Skeletal muscle satellite cell (primary cell): ENCODE results near the gene IL17RC. TPM values are rescaled to one million over a fixed set of nuclear protein-coding genes. Genes with fewer than 3 reads are reported as not detected.

ENCODE experiments used
- H3K27me3 ChIP-seq: 2 replicates; pipeline ENCODE4 v1.7.0; 2013; ENCODE audit warnings: low read length; ENCODE audit not compliant: control insufficient read depth, insufficient read depth
- H3K36me3 ChIP-seq: 2 replicates; pipeline ENCODE4 v1.7.0; 2013; ENCODE audit warnings: mild to moderate bottlenecking, control low read depth, low read length; ENCODE audit not compliant: insufficient read depth
- H3K4me1 ChIP-seq: 2 replicates; pipeline ENCODE4 v1.7.0; 2013; ENCODE audit warnings: low read length; ENCODE audit not compliant: control insufficient read depth, insufficient read depth
- H3K4me2 ChIP-seq: 2 replicates; pipeline ENCODE4 v1.7.0; 2013; ENCODE audit warnings: mild to moderate bottlenecking, low read length
- H3K4me3 ChIP-seq: 2 replicates; pipeline ENCODE4 v1.7.0; 2013; ENCODE audit warnings: low read length
- H3K9ac ChIP-seq: 2 replicates; pipeline ENCODE4 v1.7.0; 2013; ENCODE audit warnings: mild to moderate bottlenecking, low read depth, low read length, moderate library complexity
- H3K9me3 ChIP-seq: replicated peaks from 2 replicates; pipeline ENCODE4 v1.7.0; 2013; ENCODE audit warnings: mild to moderate bottlenecking, control low read depth, low read length
- small RNA-seq: library from RNA; depleted of rRNA; stranded (forward); fragments of <200 nt; gene quantifications from one replicate; pipeline ENCODE3, GENCODE V24; 2012

The IL17RC gene

DNA sequence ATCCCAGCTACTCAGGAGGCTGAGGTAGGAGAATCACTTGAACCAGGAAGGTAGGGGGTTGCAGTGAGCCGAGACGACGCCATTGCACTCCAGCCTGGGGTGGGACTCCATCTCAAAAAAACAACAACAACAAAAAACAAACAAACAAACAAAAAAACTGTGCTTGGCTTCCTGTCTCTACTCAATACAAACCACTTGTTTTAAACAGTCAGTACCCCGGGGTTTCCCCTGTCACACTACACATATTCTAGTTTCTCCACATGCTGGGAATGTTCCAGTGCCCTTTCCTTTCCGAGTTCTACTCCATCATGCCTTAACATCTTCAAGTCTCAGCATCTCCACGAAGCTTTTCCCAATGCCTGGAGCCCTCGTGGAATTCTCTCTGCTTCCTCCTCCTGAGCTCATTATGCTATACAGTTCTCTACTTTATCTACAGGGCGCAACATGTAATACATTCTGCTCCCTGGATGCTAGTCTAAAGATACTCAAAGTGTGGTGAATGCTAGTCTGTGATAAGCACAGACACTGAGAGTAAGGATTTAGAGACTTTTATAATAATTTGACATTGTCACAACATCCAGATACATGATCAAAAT lies 61.9 kb downstream of the IL17RC start:
- no peak overlapping the region for H3K4me3 ChIP-seq
- H3K9ac ChIP-seq, result no peak overlapping the region
- peaks cover 26% of the 10 kb centered on the region for H3K36me3 ChIP-seq
- H3K27me3 ChIP-seq, result no peaks in the 10 kb centered on the region
- no peak overlapping the region for H3K4me2 ChIP-seq
- H3K9me3 ChIP-seq, result no peaks in the 10 kb centered on the region
- H3K4me1 ChIP-seq, result peaks cover 19% of the 10 kb centered on the region

DNA sequence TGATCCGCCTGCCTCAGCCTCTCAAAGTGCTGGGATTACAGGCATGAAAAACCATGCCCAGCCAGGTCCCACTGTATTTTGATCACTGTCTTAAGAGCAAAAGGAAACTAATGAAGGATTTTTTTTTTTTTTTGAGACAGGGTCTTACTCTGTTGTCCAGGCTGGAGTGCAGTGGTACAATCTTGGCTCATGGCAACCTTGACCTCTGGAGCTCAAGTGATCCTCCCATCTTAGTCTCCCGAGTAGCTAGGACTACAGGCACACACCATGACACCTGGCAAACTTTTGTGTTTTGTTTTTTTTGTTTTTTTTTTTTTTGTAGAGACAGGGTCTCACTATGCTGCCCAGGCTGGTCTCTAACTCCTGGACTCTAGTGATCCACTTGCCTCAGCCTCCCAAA lies 63.4 kb downstream of the IL17RC start:
- Histone ChIP-seq H3K4me3 (no peak overlapping the region), H3K9me3 (no peaks in the 10 kb centered on the region), H3K36me3 (peaks cover 17% of the 10 kb centered on the region), H3K9ac (no peak overlapping the region), H3K27me3 (no peaks in the 10 kb centered on the region), H3K4me1 (peaks cover 21% of the 10 kb centered on the region), H3K4me2 (no peak overlapping the region)

Small RNA genes lying within 50 kb of the gene (small RNA-seq; reads per million reads assigned to genes)
- not detected for gene RNU6-882P
